GM23338 (cell line): Measurements from ENCODE around the gene DNAH6. TPM values are rescaled to one million over a fixed set of nuclear protein-coding genes. Genes with fewer than 3 reads are reported as not detected.

Experiments
- ATAC-seq: fragments of 200-7000 bp; cut with Tn5 transposase; 3 replicates; pipeline ENCODE4 v1.9.1; 2020
- DNase-seq: peaks from one replicate; pipeline ENCODE4 v3.0.0-alpha.2; 2015; ENCODE audit warnings: low spot score
- H2AFZ ChIP-seq: fragments of 200-600 bp; sonication (generic); 2 replicates; pipeline ENCODE4 v1.8.0; 2016; ENCODE audit warnings: antibody characterized with exemption, mild to moderate bottlenecking, moderate library complexity
- H3F3A ChIP-seq: fragments of 200-600 bp; sonication (generic); replicated peaks from 2 replicates; pipeline ENCODE4 v1.8.0; 2017; ENCODE audit warnings: antibody characterized with exemption, mixed run types, low read depth
- H3K27ac ChIP-seq: fragments of 200-600 bp; sonication (generic); 2 replicates; pipeline ENCODE4 v1.6.1; 2016; ENCODE audit warnings: low read depth
- H3K27me3 ChIP-seq: fragments of 200-600 bp; sonication (generic); 2 replicates; pipeline ENCODE4 v1.8.0; 2016; ENCODE audit warnings: mild to moderate bottlenecking, mixed run types, moderate library complexity; ENCODE audit not compliant: insufficient read depth
- H3K36me3 ChIP-seq: fragments of 200-600 bp; sonication (generic); 2 replicates; pipeline ENCODE4 v1.8.0; 2016; ENCODE audit warnings: mild to moderate bottlenecking; ENCODE audit not compliant: insufficient read depth
- H3K4me1 ChIP-seq: fragments of 200-600 bp; sonication (generic); 2 replicates; pipeline ENCODE4 v1.8.0; 2016; ENCODE audit warnings: mild to moderate bottlenecking, moderate library complexity; ENCODE audit not compliant: insufficient read depth
- H3K4me2 ChIP-seq: fragments of 200-600 bp; sonication (generic); 2 replicates; pipeline ENCODE4 v1.7.1; 2017; ENCODE audit warnings: mixed run types
- H3K4me3 ChIP-seq: fragments of 200-600 bp; sonication (generic); 2 replicates; pipeline ENCODE4 v1.6.1; 2016; ENCODE audit warnings: mixed run types
- H3K79me2 ChIP-seq: fragments of 200-600 bp; sonication (generic); replicated peaks from 2 replicates; pipeline ENCODE4 v1.8.0; 2017; ENCODE audit warnings: mild to moderate bottlenecking; ENCODE audit not compliant: insufficient read depth
- H3K9me2 ChIP-seq: fragments of 200-600 bp; sonication (generic); 2 replicates; pipeline ENCODE4 v1.8.0; 2017; ENCODE audit not compliant: insufficient read depth
- H4K20me1 ChIP-seq: fragments of 200-600 bp; sonication (generic); replicated peaks from 2 replicates; pipeline ENCODE4 v1.8.0; 2017; ENCODE audit warnings: mild to moderate bottlenecking; ENCODE audit not compliant: insufficient read depth
- H3K27ac Mint-ChIP-seq: 2 replicates; pipeline ENCODE4 v1.8.0; 2020; ENCODE audit warnings: inconsistent platforms, mild to moderate bottlenecking, moderate library complexity, mixed read lengths
- H3K27me3 Mint-ChIP-seq: 3 replicates; pipeline ENCODE4 v1.8.0; 2022; ENCODE audit warnings: low read depth, mild to moderate bottlenecking, moderate library complexity, mixed read lengths, inconsistent platforms; ENCODE audit not compliant: insufficient read depth, poor library complexity
- H3K36me3 Mint-ChIP-seq: 3 replicates; pipeline ENCODE4 v1.8.0; 2021; ENCODE audit warnings: low read depth, mild to moderate bottlenecking, inconsistent platforms, moderate library complexity, mixed read lengths
- H3K4me1 Mint-ChIP-seq: 3 replicates; pipeline ENCODE4 v1.8.0; 2020; ENCODE audit warnings: mild to moderate bottlenecking, inconsistent platforms, mixed read lengths
- H3K4me3 Mint-ChIP-seq: 3 replicates; pipeline ENCODE4 v1.8.0; 2021; ENCODE audit warnings: moderate library complexity, mild to moderate bottlenecking, inconsistent platforms, mixed read lengths
- H3K9me3 Mint-ChIP-seq: 3 replicates; pipeline ENCODE4 v1.8.0; 2020; ENCODE audit warnings: moderate library complexity, mild to moderate bottlenecking, inconsistent platforms, mixed read lengths
- CREB1 ChIP-seq: fragments of 250-450 bp; sonication (Bioruptor Pico); IDR thresholded peaks from 2 replicates; pipeline ENCODE4 v1.5.0; 2020; ENCODE audit warnings: low read depth, mild to moderate bottlenecking, moderate library complexity
- EZH2 ChIP-seq: fragments of 200-600 bp; sonication (generic); IDR thresholded peaks from one replicate; pipeline ENCODE4 v1.8.0; 2017; ENCODE audit warnings: antibody characterized with exemption, mild to moderate bottlenecking, low read depth; ENCODE audit not compliant: unreplicated experiment
- EZH2phosphoT487 ChIP-seq: fragments of 200-600 bp; sonication (generic); IDR thresholded peaks from one replicate; pipeline ENCODE4 v1.8.1; 2018; ENCODE audit warnings: antibody characterized with exemption; ENCODE audit not compliant: unreplicated experiment
- JUNB ChIP-seq: IDR thresholded peaks from one replicate; pipeline ENCODE4 v1.6.1; 2016; ENCODE audit warnings: antibody characterized with exemption; ENCODE audit not compliant: unreplicated experiment
- NANOG ChIP-seq: IDR thresholded peaks from 2 replicates; pipeline ENCODE4 v1.6.1; 2016; ENCODE audit warnings: antibody characterized with exemption, borderline replicate concordance
- POLR2AphosphoS5 ChIP-seq: IDR thresholded peaks from 2 replicates; pipeline ENCODE4 v1.6.1; 2016; ENCODE audit warnings: antibody characterized with exemption, low read depth
- STAT1 ChIP-seq: IDR thresholded peaks from one replicate; pipeline ENCODE4 v1.6.1; 2016; ENCODE audit warnings: antibody characterized with exemption; ENCODE audit not compliant: unreplicated experiment
- ZNF114 ChIP-seq: fragments of 250-450 bp; sonication (Bioruptor Pico); IDR thresholded peaks from 2 replicates; pipeline ENCODE4 v1.5.0; 2020; ENCODE audit warnings: mild to moderate bottlenecking, moderate library complexity
- ZNF331 ChIP-seq: fragments of 250-450 bp; sonication (Bioruptor Pico); IDR thresholded peaks from 2 replicates; pipeline ENCODE4 v1.5.0; 2020; ENCODE audit warnings: low read depth, mild to moderate bottlenecking, moderate library complexity
- polyA plus RNA-seq: library from polyadenylated mRNA; unstranded; fragments of >200 nt; fragmentation: Nextera tagmentation; extraction: Ambion mirVana; gene quantifications from 2 replicates; pipeline ENCODE4 v1.2.1, GENCODE V29; 2016
- total RNA-seq: library from RNA; depleted of rRNA; stranded (reverse); fragments of >200 nt; shearing (Covaris generic); gene quantifications from 2 replicates; pipeline ENCODE4 v1.2.3, GENCODE V29; 2014
- TF ChIP-seq, protein P1 (sequence below): IDR thresholded peaks from one replicate; pipeline ENCODE4 v1.6.1; 2018; ENCODE audit warnings: antibody characterized with exemption; ENCODE audit not compliant: unreplicated experiment
- TF ChIP-seq, protein P2 (sequence below), 2 experiments: fragments of 200-600 bp in 1 of 2; sonication (generic) in 1 of 2; conservative IDR thresholded peaks; 2 replicates each; pipeline versions ENCODE4 v1.5.1 to v1.6.1; 2016 to 2017; ENCODE audit warnings: antibody characterized with exemption in 2 of 2, low read depth in 2 of 2, mild to moderate bottlenecking in 2 of 2, moderate library complexity in 1 of 2
- TF ChIP-seq, protein P3 (sequence below): fragments of 250-450 bp; sonication (Bioruptor Pico); IDR thresholded peaks from 2 replicates; pipeline ENCODE4 v1.5.0; 2020; ENCODE audit warnings: mild to moderate bottlenecking, moderate library complexity
- TF ChIP-seq, protein P4 (sequence below): IDR thresholded peaks from 2 replicates; pipeline ENCODE4 v1.6.1; 2016; ENCODE audit warnings: antibody characterized with exemption

The DNAH6 gene
- total and polyA plus RNA-seq, 2 experiments from 2014 or later: 0.27 to 0.31 TPM

DNA sequence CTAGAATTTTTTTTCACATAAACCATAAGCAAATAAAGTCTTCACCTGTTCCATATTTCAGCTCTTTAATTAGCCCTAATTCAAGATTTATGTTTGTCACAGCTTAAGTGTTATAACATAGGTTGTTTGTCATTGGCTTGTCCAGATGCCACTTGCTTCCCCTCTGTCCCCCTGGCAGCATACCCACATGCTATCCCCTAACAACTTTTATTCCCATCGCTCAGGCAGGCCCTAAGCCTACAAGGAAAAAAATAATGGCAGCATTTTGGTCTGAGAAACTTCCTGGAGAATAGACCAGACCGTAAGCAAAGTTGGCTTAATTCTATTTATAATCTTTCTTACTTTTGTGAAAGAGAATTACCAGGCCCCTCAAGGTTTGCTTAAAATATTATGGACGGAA lies 173.9 kb downstream of the DNAH6 start:
- H3K79me2 ChIP-seq: no peaks in the 10 kb centered on the region
- TF ChIP-seq CREB1 (CRISPR knock-in tag) (no peak), ZNF114 (CRISPR knock-in tag) (no peak), EZH2 (no peak), STAT1 (no peak), ZNF331 (CRISPR knock-in tag) (no peak), EZH2phosphoT487 (no peak), POLR2AphosphoS5 (no peak), NANOG (no peak), JUNB (no peak)
- TF ChIP-seq, protein P1, sequence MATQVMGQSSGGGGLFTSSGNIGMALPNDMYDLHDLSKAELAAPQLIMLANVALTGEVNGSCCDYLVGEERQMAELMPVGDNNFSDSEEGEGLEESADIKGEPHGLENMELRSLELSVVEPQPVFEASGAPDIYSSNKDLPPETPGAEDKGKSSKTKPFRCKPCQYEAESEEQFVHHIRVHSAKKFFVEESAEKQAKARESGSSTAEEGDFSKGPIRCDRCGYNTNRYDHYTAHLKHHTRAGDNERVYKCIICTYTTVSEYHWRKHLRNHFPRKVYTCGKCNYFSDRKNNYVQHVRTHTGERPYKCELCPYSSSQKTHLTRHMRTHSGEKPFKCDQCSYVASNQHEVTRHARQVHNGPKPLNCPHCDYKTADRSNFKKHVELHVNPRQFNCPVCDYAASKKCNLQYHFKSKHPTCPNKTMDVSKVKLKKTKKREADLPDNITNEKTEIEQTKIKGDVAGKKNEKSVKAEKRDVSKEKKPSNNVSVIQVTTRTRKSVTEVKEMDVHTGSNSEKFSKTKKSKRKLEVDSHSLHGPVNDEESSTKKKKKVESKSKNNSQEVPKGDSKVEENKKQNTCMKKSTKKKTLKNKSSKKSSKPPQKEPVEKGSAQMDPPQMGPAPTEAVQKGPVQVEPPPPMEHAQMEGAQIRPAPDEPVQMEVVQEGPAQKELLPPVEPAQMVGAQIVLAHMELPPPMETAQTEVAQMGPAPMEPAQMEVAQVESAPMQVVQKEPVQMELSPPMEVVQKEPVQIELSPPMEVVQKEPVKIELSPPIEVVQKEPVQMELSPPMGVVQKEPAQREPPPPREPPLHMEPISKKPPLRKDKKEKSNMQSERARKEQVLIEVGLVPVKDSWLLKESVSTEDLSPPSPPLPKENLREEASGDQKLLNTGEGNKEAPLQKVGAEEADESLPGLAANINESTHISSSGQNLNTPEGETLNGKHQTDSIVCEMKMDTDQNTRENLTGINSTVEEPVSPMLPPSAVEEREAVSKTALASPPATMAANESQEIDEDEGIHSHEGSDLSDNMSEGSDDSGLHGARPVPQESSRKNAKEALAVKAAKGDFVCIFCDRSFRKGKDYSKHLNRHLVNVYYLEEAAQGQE: no peak
- TF ChIP-seq, protein P2, sequence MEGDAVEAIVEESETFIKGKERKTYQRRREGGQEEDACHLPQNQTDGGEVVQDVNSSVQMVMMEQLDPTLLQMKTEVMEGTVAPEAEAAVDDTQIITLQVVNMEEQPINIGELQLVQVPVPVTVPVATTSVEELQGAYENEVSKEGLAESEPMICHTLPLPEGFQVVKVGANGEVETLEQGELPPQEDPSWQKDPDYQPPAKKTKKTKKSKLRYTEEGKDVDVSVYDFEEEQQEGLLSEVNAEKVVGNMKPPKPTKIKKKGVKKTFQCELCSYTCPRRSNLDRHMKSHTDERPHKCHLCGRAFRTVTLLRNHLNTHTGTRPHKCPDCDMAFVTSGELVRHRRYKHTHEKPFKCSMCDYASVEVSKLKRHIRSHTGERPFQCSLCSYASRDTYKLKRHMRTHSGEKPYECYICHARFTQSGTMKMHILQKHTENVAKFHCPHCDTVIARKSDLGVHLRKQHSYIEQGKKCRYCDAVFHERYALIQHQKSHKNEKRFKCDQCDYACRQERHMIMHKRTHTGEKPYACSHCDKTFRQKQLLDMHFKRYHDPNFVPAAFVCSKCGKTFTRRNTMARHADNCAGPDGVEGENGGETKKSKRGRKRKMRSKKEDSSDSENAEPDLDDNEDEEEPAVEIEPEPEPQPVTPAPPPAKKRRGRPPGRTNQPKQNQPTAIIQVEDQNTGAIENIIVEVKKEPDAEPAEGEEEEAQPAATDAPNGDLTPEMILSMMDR (conservative IDR thresholded peaks at IDR 0.05; ENCODE audit: low read depth in 2 of 2): no peak
- TF ChIP-seq, protein P3, sequence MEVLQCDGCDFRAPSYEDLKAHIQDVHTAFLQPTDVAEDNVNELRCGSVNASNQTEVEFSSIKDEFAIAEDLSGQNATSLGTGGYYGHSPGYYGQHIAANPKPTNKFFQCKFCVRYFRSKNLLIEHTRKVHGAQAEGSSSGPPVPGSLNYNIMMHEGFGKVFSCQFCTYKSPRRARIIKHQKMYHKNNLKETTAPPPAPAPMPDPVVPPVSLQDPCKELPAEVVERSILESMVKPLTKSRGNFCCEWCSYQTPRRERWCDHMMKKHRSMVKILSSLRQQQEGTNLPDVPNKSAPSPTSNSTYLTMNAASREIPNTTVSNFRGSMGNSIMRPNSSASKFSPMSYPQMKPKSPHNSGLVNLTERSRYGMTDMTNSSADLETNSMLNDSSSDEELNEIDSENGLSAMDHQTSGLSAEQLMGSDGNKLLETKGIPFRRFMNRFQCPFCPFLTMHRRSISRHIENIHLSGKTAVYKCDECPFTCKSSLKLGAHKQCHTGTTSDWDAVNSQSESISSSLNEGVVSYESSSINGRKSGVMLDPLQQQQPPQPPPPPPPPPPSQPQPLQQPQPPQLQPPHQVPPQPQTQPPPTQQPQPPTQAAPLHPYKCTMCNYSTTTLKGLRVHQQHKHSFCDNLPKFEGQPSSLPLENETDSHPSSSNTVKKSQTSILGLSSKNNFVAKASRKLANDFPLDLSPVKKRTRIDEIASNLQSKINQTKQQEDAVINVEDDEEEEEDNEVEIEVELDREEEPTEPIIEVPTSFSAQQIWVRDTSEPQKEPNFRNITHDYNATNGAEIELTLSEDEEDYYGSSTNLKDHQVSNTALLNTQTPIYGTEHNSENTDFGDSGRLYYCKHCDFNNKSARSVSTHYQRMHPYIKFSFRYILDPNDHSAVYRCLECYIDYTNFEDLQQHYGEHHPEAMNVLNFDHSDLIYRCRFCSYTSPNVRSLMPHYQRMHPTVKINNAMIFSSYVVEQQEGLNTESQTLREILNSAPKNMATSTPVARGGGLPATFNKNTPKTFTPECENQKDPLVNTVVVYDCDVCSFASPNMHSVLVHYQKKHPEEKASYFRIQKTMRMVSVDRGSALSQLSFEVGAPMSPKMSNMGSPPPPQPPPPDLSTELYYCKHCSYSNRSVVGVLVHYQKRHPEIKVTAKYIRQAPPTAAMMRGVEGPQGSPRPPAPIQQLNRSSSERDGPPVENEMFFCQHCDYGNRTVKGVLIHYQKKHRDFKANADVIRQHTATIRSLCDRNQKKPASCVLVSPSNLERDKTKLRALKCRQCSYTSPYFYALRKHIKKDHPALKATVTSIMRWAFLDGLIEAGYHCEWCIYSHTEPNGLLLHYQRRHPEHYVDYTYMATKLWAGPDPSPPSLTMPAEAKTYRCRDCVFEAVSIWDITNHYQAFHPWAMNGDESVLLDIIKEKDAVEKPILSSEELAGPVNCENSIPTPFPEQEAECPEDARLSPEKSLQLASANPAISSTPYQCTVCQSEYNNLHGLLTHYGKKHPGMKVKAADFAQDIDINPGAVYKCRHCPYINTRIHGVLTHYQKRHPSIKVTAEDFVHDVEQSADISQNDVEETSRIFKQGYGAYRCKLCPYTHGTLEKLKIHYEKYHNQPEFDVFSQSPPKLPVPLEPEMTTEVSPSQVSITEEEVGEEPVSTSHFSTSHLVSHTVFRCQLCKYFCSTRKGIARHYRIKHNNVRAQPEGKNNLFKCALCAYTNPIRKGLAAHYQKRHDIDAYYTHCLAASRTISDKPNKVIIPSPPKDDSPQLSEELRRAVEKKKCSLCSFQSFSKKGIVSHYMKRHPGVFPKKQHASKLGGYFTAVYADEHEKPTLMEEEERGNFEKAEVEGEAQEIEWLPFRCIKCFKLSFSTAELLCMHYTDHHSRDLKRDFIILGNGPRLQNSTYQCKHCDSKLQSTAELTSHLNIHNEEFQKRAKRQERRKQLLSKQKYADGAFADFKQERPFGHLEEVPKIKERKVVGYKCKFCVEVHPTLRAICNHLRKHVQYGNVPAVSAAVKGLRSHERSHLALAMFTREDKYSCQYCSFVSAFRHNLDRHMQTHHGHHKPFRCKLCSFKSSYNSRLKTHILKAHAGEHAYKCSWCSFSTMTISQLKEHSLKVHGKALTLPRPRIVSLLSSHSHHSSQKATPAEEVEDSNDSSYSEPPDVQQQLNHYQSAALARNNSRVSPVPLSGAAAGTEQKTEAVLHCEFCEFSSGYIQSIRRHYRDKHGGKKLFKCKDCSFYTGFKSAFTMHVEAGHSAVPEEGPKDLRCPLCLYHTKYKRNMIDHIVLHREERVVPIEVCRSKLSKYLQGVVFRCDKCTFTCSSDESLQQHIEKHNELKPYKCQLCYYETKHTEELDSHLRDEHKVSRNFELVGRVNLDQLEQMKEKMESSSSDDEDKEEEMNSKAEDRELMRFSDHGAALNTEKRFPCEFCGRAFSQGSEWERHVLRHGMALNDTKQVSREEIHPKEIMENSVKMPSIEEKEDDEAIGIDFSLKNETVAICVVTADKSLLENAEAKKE (CRISPR knock-in tag): no peak
- TF ChIP-seq, protein P4, sequence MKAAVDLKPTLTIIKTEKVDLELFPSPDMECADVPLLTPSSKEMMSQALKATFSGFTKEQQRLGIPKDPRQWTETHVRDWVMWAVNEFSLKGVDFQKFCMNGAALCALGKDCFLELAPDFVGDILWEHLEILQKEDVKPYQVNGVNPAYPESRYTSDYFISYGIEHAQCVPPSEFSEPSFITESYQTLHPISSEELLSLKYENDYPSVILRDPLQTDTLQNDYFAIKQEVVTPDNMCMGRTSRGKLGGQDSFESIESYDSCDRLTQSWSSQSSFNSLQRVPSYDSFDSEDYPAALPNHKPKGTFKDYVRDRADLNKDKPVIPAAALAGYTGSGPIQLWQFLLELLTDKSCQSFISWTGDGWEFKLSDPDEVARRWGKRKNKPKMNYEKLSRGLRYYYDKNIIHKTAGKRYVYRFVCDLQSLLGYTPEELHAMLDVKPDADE: no peak
- no peaks in the 10 kb centered on the region for H3K9me2 ChIP-seq
- Mint-ChIP-seq H3K36me3 (no peaks in the 10 kb centered on the region), H3K27ac (no peak overlapping the region), H3K27me3 (no peaks in the 10 kb centered on the region), H3K4me3 (no peak overlapping the region), H3K4me1 (no peaks in the 10 kb centered on the region; the same call in 2 of the 3 replicates), H3K9me3 (no peaks in the 10 kb centered on the region)
- no peaks in the 10 kb centered on the region for H3K27me3 ChIP-seq
- H4K20me1 ChIP-seq: no peaks in the 10 kb centered on the region
- no peaks in the 10 kb centered on the region for H3K36me3 ChIP-seq
- H3K27ac ChIP-seq: no peak overlapping the region
- H3K4me3 ChIP-seq: no peak overlapping the region
- DNase-seq (no peak), ATAC-seq (no peak)
- H3K4me1 ChIP-seq: no peaks in the 10 kb centered on the region
- H2AFZ ChIP-seq: no peak overlapping the region
- no peak overlapping the region for H3K4me2 ChIP-seq
- H3F3A ChIP-seq: no peaks in the 10 kb centered on the region
